Measurements from ENCODE around the gene ATXN1. TPM values are rescaled to one million over a fixed set of nuclear protein-coding genes. Genes with fewer than 3 reads are reported as not detected.

ATXN1 gene
- total and polyA plus RNA-seq, 2 of the 13 experiments (the other 11 are each of a cell fraction or from before 2014, with no cell fraction given), result 20.7 to 39.5 TPM

- H4K20me1 ChIP-seq (ENCODE audit: insufficient read depth, low read length), result no peaks in the 10 kb centered on the region
- H2AFZ ChIP-seq (ENCODE audit: low read length), result no peak overlapping the region
- BruUV-seq (replicated peaks), result no TSS peak
- H3K79me2 ChIP-seq (ENCODE audit: insufficient read depth, low read length), result no peaks in the 10 kb centered on the region
- POLR2A ChIA-PET, result no interaction called here
- no peak overlapping the region for H3K4me3 ChIP-seq (replicated peaks in 1 of 3; ENCODE audit: insufficient read depth in 1 of 3, low read depth in 2 of 3, low read length in 3 of 3)
- WGBS (ENCODE audit: low lambda C conversion rate), result 82% methylated on average over 3 of the region's 3 CpGs
- peaks cover 6 to 20% of the 10 kb centered on the region in 2 experiments for H3K36me3 ChIP-seq (replicated peaks in 1 of 2; ENCODE audit: control insufficient read depth in 1 of 2, insufficient read depth in 2 of 2, low read length in 2 of 2)
- peak overlapping the region; percentile 21 for H3K27ac ChIP-seq (ENCODE audit: extremely low read length, insufficient read depth, low read length)
- CTCF ChIA-PET (ENCODE audit: low intra/inter-chr PET ratio, low total read pairs), result no interaction called here
- H3K4me2 ChIP-seq (ENCODE audit: low read depth, low read length), result no peak overlapping the region
- H3K27me3 ChIP-seq (ENCODE audit: control insufficient read depth in 1 of 2, insufficient read depth in 2 of 2, low read length in 2 of 2), result no peaks in the 10 kb centered on the region
- no peak overlapping the region for H3K9ac ChIP-seq (ENCODE audit: insufficient read depth, low read depth, low read length)
- FAIRE-seq, result no peak
- in situ Hi-C loops (cut with HindIII; ENCODE audit: extremely low pct_ligation_motif_present, low pct_unique_long_range_greater_than_20kb), result no loop called here
- H3K9me3 ChIP-seq (ENCODE audit: low read length), result no peaks in the 10 kb centered on the region
- H3K4me1 ChIP-seq (ENCODE audit: insufficient read depth, low read length), result peaks cover 33% of the 10 kb centered on the region
- peak; percentile 86 for ATAC-seq
- DNase-seq (ENCODE audit: low spot score), result peak; percentile 59
- intact Hi-C loops (cut with micrococcal nuclease; ENCODE audit: unreplicated experiment), result no loop called here
- TF ChIP-seq ARID5B (CRISPR knock-in tag; IDR thresholded peaks at IDR 0.05) (0 out of 2 replicates have a peak, but pooled peaks have one; percentile 16), CREM (IDR thresholded peaks at IDR 0.05) (no peak), CREM (CRISPR knock-in tag; IDR thresholded peaks at IDR 0.05) (no peak), CENPX (CRISPR knock-in tag; IDR thresholded peaks at IDR 0.05) (0 out of 2 replicates have a peak, but pooled peaks have one; percentile 42), ZSCAN30 (CRISPR knock-in tag; IDR thresholded peaks at IDR 0.05) (no peak), HNF4A (CRISPR knock-in tag; IDR thresholded peaks at IDR 0.05) (peak; percentile 75), ELF4 (CRISPR knock-in tag; IDR thresholded peaks at IDR 0.05; ENCODE audit: borderline replicate concordance) (no peak), PHF21A (CRISPR knock-in tag; IDR thresholded peaks at IDR 0.05) (peak; percentile 29; the same call in 1 of the 2 replicates), ZFP36 (IDR thresholded peaks at IDR 0.05; ENCODE audit: borderline replicate concordance, low read depth, low read length, partially characterized antibody) (no peak), SUZ12 (IDR thresholded peaks at IDR 0.05; ENCODE audit: low read depth, low read length) (no peak), SOX6 (IDR thresholded peaks at IDR 0.05) (no peak), SOX6 (CRISPR knock-in tag; IDR thresholded peaks at IDR 0.05) (0 out of 2 replicates have a peak, but pooled peaks have one; percentile 19), HNF4G (IDR thresholded peaks at IDR 0.05; ENCODE audit: borderline replicate concordance, low read depth, low read length) (peak; percentile 46; the same call in 1 of the 2 replicates), HNF4G (CRISPR knock-in tag; IDR thresholded peaks at IDR 0.05; ENCODE audit: borderline replicate concordance, low read depth) (no peak), ZNF563 (CRISPR knock-in tag; IDR thresholded peaks at IDR 0.05) (no peak), FOSL2 (CRISPR knock-in tag; IDR thresholded peaks at IDR 0.05) (peak; percentile 13; the same call in 1 of the 2 replicates), CEBPG (CRISPR knock-in tag; IDR thresholded peaks at IDR 0.05) (peak; percentile 81), NR1H2 (CRISPR knock-in tag; IDR thresholded peaks at IDR 0.05; ENCODE audit: borderline replicate concordance, low read depth) (no peak), ZMYM2 (CRISPR knock-in tag; IDR thresholded peaks at IDR 0.05) (no peak), ZNF44 (CRISPR knock-in tag; IDR thresholded peaks at IDR 0.05) (no peak)
These were observed 182.5 kb downstream of the ATXN1 start for GRCh38 chr6:16578695-16579285.
